ENCODE data around the gene C3.

- TF ChIP-seq GATA3 (IDR thresholded peaks at IDR 0.05; ENCODE audit: low read depth, low read length), result no peak
- TF ChIP-seq GATA2 (IDR thresholded peaks at IDR 0.05; ENCODE audit: low read depth, low read length), result no peak
These were observed 20.5 kb downstream of the C3 start for GRCh38 chr19:6699935-6700334.

Data from SH-SY5Y (cell line).